ENCODE results near the gene SSRP1.
A peak's percentile ranks its signal among the peaks of the same experiment; 100 is the strongest.
"Not testable (repeated sequence)": the region's sequence is repeated elsewhere in the genome, so short reads cannot be mapped to it uniquely, and the experiment has no call there.

Gene SSRP1, protein sequence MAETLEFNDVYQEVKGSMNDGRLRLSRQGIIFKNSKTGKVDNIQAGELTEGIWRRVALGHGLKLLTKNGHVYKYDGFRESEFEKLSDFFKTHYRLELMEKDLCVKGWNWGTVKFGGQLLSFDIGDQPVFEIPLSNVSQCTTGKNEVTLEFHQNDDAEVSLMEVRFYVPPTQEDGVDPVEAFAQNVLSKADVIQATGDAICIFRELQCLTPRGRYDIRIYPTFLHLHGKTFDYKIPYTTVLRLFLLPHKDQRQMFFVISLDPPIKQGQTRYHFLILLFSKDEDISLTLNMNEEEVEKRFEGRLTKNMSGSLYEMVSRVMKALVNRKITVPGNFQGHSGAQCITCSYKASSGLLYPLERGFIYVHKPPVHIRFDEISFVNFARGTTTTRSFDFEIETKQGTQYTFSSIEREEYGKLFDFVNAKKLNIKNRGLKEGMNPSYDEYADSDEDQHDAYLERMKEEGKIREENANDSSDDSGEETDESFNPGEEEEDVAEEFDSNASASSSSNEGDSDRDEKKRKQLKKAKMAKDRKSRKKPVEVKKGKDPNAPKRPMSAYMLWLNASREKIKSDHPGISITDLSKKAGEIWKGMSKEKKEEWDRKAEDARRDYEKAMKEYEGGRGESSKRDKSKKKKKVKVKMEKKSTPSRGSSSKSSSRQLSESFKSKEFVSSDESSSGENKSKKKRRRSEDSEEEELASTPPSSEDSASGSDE

GRCh38 chr11:57335343-57336110 lies at the start of gene SSRP1:
Gene SSRP1, minus strand, starts transcription at chr11:57335892. Its CDS starts 771 bp downstream, at chr11:57335121.
- peak; percentile 91 for DNase-seq

DNA sequence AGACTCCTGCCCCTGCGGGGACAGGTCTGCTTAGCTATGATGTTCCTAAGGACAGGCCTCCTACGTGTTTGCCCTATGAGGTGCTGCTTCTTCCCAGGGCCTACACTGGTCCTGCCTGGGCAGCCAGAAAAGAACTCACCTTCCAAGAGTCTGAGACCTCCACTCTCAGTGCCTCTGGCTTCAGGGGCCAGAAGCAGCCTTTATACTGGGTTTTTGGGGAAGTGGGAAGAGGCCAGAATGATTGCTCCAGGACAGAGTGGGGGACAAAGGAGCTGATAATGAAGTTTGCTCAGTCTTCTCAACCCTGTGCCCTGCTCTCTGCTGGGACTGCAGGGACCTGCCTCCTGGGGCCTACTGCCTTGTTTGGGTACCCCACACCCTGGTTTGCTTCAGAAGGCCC lies 45.3 kb upstream of the SSRP1 start, which contains the start of gene PRG3:
Gene PRG3 (minus strand): TSS at position 176 of the 400 bp plus-strand sequence. CDS start 442 bp downstream, outside the sequence.
- no peak for DNase-seq

DNA sequence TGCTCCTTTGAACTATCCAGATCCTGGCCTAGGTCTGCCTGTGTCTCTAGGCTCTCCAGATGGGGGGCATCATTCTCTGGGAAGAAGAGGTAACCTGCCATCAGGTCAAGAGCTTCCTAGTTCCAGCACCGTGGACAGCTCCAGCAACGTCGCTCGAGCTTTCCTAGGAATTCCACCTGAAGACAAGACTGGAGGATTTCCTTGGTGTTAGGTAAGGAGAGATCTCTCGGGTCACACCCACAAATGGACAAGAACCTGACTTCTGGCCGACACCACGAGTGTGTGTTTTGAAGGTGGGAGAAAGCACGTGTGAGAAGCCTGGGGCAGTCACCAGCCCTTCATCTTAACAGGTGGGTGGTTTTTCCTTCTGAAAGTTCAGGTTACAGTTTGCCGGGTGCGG lies 44.0 kb upstream of the SSRP1 start:
- DNase-seq = no peak

DNA sequence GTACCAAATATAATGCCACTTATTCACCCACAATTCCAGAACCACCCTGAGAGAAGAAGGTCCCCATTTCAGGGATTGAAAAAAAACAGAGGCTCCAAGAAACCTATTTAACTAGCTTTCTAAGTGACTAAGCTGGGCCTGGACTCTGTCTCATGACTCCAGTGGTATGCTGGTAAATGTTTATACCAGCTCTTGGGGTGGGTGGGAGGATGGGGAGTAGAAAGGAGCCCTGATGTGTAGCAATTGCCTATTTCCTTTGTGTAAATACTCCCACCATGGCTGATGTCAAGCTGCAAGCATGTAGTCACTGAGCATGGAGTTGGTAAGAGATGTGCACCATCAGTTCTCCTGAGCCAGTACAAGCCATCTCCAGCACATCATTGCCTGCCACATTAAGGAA lies 42.5 kb upstream of the SSRP1 start:
- DNase-seq = no peak

DNA sequence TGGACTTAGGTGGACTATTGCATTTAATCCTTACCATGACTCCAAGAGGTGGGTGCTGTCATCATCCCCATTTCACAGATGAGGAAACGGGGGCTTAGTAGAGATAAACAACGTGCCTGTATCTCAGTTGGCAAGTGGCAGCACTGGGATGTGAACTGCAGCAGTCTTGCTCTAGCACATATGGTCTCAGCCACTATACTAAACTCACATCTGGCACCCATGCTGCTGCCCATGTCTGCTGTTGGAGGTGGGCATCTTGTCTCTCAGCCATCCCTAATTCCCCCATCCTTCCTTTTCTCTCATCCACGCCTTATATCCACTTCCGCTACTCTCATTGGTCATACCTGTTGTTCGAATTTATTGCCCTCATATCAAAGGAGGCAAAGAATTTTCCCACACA lies 41.4 kb upstream of the SSRP1 start:
- DNase-seq = no peak

DNA sequence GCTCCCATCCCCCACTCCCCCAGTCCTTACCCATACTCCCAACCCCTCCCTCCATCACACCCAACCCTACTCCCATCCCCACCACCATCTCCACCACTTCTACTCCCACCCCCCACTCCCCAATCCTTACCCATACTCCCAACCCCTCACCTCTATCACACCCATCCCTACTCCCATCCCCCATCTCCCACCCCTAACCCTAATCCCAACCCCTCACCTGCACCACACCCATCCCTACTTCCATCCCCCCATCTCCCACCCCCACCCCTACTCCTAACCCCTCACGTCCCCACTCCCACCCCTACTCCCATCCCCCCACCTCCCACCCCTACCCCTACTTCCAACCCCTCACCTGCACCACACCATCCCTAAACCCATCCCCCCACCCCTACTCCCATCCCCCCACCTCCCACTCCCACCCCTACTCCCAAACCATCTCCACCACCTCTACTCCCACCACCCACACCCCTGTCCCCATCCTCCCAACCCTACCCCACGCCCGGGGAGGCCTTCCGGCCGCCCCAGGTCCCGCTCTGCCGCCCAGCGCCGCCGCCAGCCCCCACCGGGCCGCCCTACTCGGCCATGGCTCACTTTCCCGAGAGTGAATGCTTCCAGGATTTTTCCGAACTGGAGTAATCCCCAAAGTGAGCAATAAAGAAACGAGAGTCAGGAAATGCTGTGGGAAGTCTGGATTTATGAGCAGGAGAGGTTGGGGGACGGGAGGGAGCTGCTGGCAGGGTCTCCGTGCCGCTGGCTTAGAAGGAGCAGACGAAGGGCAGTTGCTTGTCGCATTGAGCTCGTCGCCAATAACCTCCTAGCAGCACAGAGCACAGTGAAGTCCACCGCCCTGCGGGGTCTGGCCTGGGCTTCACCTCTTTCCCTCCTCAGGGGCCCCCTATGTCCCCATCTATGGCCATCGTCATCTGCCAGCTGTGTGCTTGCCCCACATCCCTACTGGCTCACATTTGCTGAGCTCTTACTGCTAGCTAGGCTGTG lies 40.7 kb upstream of the SSRP1 start:
- no peak for DNase-seq

- no peak for DNase-seq
These were observed 39.8 kb upstream of the SSRP1 start for GRCh38 chr11:57375490-57375889.

DNA sequence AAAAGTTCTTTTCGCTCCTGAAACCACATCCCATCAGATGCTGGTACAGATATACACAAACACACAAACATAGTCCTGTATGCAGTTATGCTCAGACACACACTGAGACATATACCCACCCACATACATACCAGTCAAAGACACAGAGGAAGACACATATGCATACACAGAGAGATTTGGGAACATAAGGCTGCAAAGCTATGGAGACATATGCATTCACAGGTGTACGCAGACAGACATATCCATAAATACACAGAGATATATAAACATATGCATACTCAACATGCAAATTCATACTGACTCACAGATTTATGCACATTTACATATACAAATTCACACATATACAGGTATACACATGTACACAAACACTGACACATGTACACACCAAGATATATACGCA lies 39.3 kb upstream of the SSRP1 start:
- no peak for DNase-seq

- no peak for DNase-seq
These were observed 37.5 kb upstream of the SSRP1 start for GRCh38 chr11:57373146-57373545.

DNA sequence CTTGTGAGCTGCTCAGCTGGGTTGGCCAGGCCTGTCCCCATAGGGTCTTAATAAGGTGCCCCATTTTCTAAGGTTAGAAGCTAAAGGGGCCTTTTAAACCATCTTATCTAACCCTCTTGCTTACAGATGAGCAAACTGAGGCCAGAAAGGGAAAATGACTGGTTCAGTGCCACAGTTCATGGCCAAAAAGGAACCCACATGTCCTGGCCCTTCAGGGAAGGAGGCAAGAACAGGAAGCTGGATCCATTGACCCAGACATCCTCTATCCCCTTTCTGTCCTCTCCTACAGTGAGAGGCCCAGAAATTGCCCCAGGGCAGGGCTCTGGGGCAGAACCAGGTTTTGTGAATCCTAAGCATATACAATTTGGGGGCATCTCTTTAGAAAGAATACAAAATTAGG lies 35.2 kb upstream of the SSRP1 start:
- no peak for DNase-seq

DNA sequence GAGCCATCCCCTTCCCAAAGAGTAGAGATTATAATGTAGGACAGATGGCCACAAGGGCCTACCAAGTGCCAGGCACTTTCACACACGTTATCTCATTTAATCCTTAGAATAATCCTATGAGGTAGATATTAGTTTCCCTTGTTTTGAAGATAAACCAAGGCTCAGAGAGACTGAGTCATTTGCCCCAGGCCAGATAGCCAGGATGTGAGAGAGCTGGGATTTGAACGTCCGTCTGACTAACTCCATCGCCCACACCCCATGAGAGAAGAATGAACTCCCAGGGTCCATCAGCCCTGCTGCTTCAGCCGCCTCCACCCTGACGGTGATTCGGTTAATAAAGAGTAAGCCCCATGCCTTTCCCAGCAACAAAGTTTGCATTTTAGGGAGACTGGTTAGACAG lies 34.6 kb upstream of the SSRP1 start:
- no peak for DNase-seq

DNA sequence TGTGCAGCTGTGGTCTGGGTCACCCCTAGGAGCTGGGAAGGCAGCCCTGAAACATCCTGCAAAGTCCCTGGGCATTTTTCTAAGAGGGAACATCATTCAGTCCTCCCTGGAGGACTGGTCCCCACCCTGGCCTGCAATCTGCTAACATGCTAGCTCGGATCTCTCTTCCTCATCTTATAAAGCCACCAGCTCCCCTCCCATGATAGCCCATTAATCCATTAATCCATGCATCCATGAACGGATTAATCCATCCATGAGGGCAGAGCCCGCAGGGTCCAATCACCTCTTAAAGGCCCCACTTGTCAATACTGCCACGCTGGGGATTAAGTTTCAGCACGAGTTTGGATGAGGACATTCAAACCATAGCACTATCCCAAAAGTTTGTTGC lies 33.1 kb upstream of the SSRP1 start:
- DNase-seq = no peak

DNA sequence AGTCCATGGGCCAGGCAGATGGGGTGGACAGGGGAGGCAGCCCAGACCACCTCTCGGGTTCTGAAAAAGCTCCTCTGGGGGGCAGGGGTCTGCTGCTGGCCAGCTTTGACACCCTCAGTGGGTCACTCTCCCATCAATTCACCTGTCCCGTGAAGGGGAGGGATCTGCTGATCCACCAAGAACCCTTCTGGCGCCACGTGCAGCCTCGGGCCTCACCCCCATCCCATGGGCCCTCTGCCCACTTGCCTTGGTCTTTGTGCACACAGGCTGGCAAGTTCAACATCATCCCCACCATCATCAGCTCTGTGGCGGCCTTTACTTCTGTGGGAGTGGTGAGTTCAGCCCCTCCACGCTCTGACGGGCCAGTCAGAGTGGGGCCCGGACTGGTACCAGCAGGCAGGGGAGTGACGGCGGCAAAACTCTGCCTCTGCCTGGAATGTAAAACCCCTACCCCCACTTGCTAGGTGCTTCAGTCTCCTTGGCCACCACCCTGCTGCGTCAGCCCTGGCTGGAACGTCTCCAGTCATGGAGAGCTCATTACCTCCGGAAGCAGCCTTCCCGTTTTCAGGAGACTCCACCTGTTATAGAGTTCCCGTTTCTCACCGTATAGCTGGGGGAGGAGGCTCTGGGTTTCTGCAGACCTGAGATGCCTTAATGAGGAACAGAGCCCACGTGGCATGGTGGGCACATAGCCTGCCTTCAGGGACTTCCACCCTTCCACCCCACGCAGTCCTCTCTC lies 32.6 kb upstream of the SSRP1 start:
- DNase-seq = no peak

DNA sequence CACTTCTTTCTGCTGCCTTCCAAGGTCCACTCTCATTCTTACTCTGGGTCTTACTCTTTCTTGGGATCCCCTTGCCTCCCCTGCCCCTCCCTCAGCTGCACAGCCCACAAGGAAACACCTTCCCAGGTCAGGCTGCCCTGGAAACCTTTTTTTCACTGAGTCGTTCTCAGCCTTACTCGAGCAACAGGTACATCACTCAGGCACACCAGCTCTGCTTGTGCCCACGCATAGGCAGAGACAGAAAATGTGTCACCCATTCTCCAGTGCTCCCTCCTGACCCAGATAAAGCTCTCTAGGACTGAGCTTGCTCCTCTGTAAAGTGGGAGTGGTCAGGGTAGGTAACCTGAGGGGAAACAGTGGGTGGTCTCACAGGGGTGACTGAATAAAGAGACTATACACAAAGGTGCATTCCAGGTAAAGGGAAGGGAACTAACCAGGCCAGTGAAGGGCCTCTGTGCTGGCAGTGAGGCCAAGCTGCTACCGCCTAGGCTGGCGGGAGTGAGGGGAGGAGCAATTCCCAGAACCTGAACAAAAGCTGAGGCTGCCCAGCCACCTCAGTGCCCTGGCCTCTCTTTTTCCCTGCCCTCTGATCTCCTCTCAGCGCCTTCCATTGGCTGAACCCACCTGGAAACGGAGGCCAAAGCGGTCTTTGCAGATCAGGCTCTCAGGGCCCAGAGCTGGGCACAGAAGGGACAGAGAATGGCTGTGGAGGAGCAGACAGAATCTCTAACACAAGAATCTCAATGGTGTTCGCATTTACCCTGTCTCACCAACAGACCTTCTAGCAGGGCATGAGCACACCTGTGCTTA lies 29.4 kb upstream of the SSRP1 start:
- DNase-seq = no peak

- no peak for DNase-seq
These were observed 27.7 kb upstream of the SSRP1 start for GRCh38 chr11:57363131-57364080.

DNA sequence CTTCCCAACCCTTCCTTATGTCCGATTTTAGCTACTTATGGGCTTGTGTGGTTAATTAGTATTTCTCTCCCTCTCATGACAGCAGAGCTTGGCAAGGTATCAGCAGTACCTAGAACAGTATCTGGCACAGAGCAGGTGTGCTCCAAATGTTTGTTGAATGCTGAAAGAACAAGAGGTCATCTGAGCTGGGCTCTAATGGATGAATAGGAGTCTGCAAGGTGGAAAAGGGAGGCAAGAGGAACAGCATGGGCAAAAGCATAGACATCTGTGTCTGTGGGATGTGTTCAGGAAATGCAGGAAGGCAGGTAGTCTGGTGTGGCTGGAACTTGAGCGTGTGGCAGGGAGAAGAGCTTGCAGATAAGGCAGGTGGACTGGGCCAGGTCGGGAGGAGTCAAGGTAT lies 26.2 kb upstream of the SSRP1 start:
- no peak for DNase-seq

GRCh38 chr11:57361420-57361819 lies 25.7 kb upstream of the SSRP1 start:
- DNase-seq = not testable (repeated sequence)

GRCh38 chr11:57360991-57361390 lies 25.3 kb upstream of the SSRP1 start:
- no peak for DNase-seq
